Measurements from ENCODE around the gene SASH1.

The SASH1 gene

GRCh38 chr6:148494226-148494625 is 151.6 kb downstream of the SASH1 start:
- Histone ChIP-seq H3K27ac (ENCODE audit: low read depth, low read length) (no peak overlapping the region), H3K4me2 (ENCODE audit: low read length) (no peak overlapping the region), H3K4me1 (ENCODE audit: control insufficient read depth, low read length) (no peaks in the 10 kb centered on the region), H3K9me2 (replicated peaks; ENCODE audit: control insufficient read depth, low read length) (no peaks in the 10 kb centered on the region), H3K79me2 (ENCODE audit: control insufficient read depth, low read length) (no peaks in the 10 kb centered on the region), H3K36me3 (ENCODE audit: control insufficient read depth, low read length) (no peaks in the 10 kb centered on the region), H3K27me3 (ENCODE audit: control insufficient read depth, low read length) (no peaks in the 10 kb centered on the region), H4K20me1 (ENCODE audit: control insufficient read depth, insufficient read depth, low read depth, low read length) (no peaks in the 10 kb centered on the region), H3K9me3 (ENCODE audit: control insufficient read depth, insufficient read depth, low read length) (no peaks in the 10 kb centered on the region), H3K4me3 (ENCODE audit: low read length) (no peak overlapping the region), H3F3A (ENCODE audit: control insufficient read depth, insufficient read depth) (no peaks in the 10 kb centered on the region)
- TF ChIP-seq EZH2phosphoT487 (IDR thresholded peaks at IDR 0.05; ENCODE audit: borderline replicate concordance, low read length) (no peak), CTCF (IDR thresholded peaks at IDR 0.05; ENCODE audit: low read depth, low read length, poor library complexity, severe bottlenecking) (no peak)

GRCh38 chr6:148495029-148495428 is 152.4 kb downstream of the SASH1 start:
- no peaks in the 10 kb centered on the region for H3K27me3 ChIP-seq (ENCODE audit: control insufficient read depth, low read length)
- H3K9me2 ChIP-seq (replicated peaks; ENCODE audit: control insufficient read depth, low read length): no peaks in the 10 kb centered on the region
- no peaks in the 10 kb centered on the region for H3K36me3 ChIP-seq (ENCODE audit: control insufficient read depth, low read length)
- H3K4me3 ChIP-seq (ENCODE audit: low read length): no peak overlapping the region
- no peaks in the 10 kb centered on the region for H3F3A ChIP-seq (ENCODE audit: control insufficient read depth, insufficient read depth)
- H3K79me2 ChIP-seq (ENCODE audit: control insufficient read depth, low read length): no peaks in the 10 kb centered on the region
- H3K4me1 ChIP-seq (ENCODE audit: control insufficient read depth, low read length): no peaks in the 10 kb centered on the region
- no peak overlapping the region for H3K4me2 ChIP-seq (ENCODE audit: low read length)
- no peak for TF ChIP-seq CTCF (IDR thresholded peaks at IDR 0.05; ENCODE audit: low read depth, low read length, poor library complexity, severe bottlenecking)
- TF ChIP-seq EZH2phosphoT487 (IDR thresholded peaks at IDR 0.05; ENCODE audit: borderline replicate concordance, low read length): no peak
- H4K20me1 ChIP-seq (ENCODE audit: control insufficient read depth, insufficient read depth, low read depth, low read length): no peaks in the 10 kb centered on the region
- no peaks in the 10 kb centered on the region for H3K9me3 ChIP-seq (ENCODE audit: control insufficient read depth, insufficient read depth, low read length)
- no peak overlapping the region for H3K27ac ChIP-seq (ENCODE audit: low read depth, low read length)

- no peak overlapping the region for H3K4me3 ChIP-seq (ENCODE audit: low read length)
- no peaks in the 10 kb centered on the region for H3F3A ChIP-seq (ENCODE audit: control insufficient read depth, insufficient read depth)
- no peaks in the 10 kb centered on the region for H3K79me2 ChIP-seq (ENCODE audit: control insufficient read depth, low read length)
- H3K27ac ChIP-seq (ENCODE audit: low read depth, low read length): no peak overlapping the region
- no peak for TF ChIP-seq EZH2phosphoT487 (IDR thresholded peaks at IDR 0.05; ENCODE audit: borderline replicate concordance, low read length)
- TF ChIP-seq CTCF (IDR thresholded peaks at IDR 0.05; ENCODE audit: low read depth, low read length, poor library complexity, severe bottlenecking): no peak
- H3K36me3 ChIP-seq (ENCODE audit: control insufficient read depth, low read length): no peaks in the 10 kb centered on the region
- H3K4me1 ChIP-seq (ENCODE audit: control insufficient read depth, low read length): no peaks in the 10 kb centered on the region
- no peaks in the 10 kb centered on the region for H4K20me1 ChIP-seq (ENCODE audit: control insufficient read depth, insufficient read depth, low read depth, low read length)
- no peaks in the 10 kb centered on the region for H3K27me3 ChIP-seq (ENCODE audit: control insufficient read depth, low read length)
- no peak overlapping the region for H3K4me2 ChIP-seq (ENCODE audit: low read length)
- H3K9me2 ChIP-seq (replicated peaks; ENCODE audit: control insufficient read depth, low read length): no peaks in the 10 kb centered on the region
- no peaks in the 10 kb centered on the region for H3K9me3 ChIP-seq (ENCODE audit: control insufficient read depth, insufficient read depth, low read length)
These were observed 154.6 kb downstream of the SASH1 start for GRCh38 chr6:148497257-148497656.

GRCh38 chr6:148497717-148498116 is 155.1 kb downstream of the SASH1 start:
- H3K4me3 ChIP-seq (ENCODE audit: low read length): no peak overlapping the region
- no peaks in the 10 kb centered on the region for H4K20me1 ChIP-seq (ENCODE audit: control insufficient read depth, insufficient read depth, low read depth, low read length)
- no peak overlapping the region for H3K27ac ChIP-seq (ENCODE audit: low read depth, low read length)
- H3F3A ChIP-seq (ENCODE audit: control insufficient read depth, insufficient read depth): no peaks in the 10 kb centered on the region
- no peaks in the 10 kb centered on the region for H3K9me2 ChIP-seq (replicated peaks; ENCODE audit: control insufficient read depth, low read length)
- TF ChIP-seq EZH2phosphoT487 (IDR thresholded peaks at IDR 0.05; ENCODE audit: borderline replicate concordance, low read length) (no peak), CTCF (IDR thresholded peaks at IDR 0.05; ENCODE audit: low read depth, low read length, poor library complexity, severe bottlenecking) (no peak)
- H3K4me1 ChIP-seq (ENCODE audit: control insufficient read depth, low read length): no peaks in the 10 kb centered on the region
- H3K36me3 ChIP-seq (ENCODE audit: control insufficient read depth, low read length): no peaks in the 10 kb centered on the region
- no peaks in the 10 kb centered on the region for H3K79me2 ChIP-seq (ENCODE audit: control insufficient read depth, low read length)
- no peaks in the 10 kb centered on the region for H3K27me3 ChIP-seq (ENCODE audit: control insufficient read depth, low read length)
- H3K9me3 ChIP-seq (ENCODE audit: control insufficient read depth, insufficient read depth, low read length): no peaks in the 10 kb centered on the region
- no peak overlapping the region for H3K4me2 ChIP-seq (ENCODE audit: low read length)

Measured in DOHH2 (cell line).